K562 (cell line): Measurements from ENCODE around the gene SPATA13. TPM values are rescaled to one million over a fixed set of nuclear protein-coding genes. Genes with fewer than 3 reads are reported as not detected.

Experiments
- ATAC-seq: fragments of 200-7000 bp; cut with Tn5 transposase; 3 replicates; pipeline ENCODE4 v1.9.1; 2020; ENCODE audit warnings: moderate library complexity
- BruUV-seq: library from RNA; stranded (reverse); fragments of 400-500 nt; replicated peaks from 2 replicates; lab custom pipeline; 2021; lab: Mats Ljungman, UMichigan
- CTCF ChIA-PET: fragments of 300-600 bp; formaldehyde crosslinking; extraction: SDS; loops from one replicate; lab custom pipeline; 2021; ENCODE audit warnings: low intra/inter-chr PET ratio; lab: Yijun Ruan, JAX
- POLR2A ChIA-PET: fragments of 300-600, 350-650 bp; sonication (Branson Sonifier 250); formaldehyde crosslinking; extraction: SDS; loops from one replicate; lab custom pipeline; 2021; ENCODE audit warnings: antibody characterized with exemption, inconsistent platforms; lab: Yijun Ruan, JAX
- DNase-seq, 4 experiments: peaks; one replicate each; pipeline versions ENCODE4 v3.0.0 to v3.0.0-alpha.2; 2011 to 2018; ENCODE audit warnings: low spot score in 3 of 4, mixed read lengths in 3 of 4; ENCODE audit errors: extremely low read depth in 1 of 4
- FAIRE-seq: peaks from 2 replicates; lab custom pipeline; 2011; peaks lifted over from hg19 to GRCh38; lab: Jason Lieb, UNC
- H2AFZ ChIP-seq: 2 replicates; pipeline ENCODE4 v1.6.0; 2011; ENCODE audit warnings: low read depth, low read length, control low read depth, inconsistent platforms
- H3K27ac ChIP-seq: fragments of 200-600 bp; 3 replicates; pipeline ENCODE4 v1.8.0; 2011; ENCODE audit warnings: low read depth, mild to moderate bottlenecking, control low read depth, inconsistent platforms, low read length, moderate library complexity, mixed read lengths; ENCODE audit errors: extremely low read depth
- H3K27me3 ChIP-seq, 2 experiments: fragments of 300-600 bp in 1 of 2; 2 replicates in 1 of 2; 3 replicates in 1 of 2; pipeline versions ENCODE4 v1.6.0 to v1.8.0; 2011; ENCODE audit warnings: inconsistent platforms in 2 of 2, low read length in 2 of 2, mild to moderate bottlenecking in 1 of 2, mixed read lengths in 1 of 2, moderate library complexity in 1 of 2; ENCODE audit not compliant: control insufficient read depth in 2 of 2, insufficient read depth in 2 of 2
- H3K36me3 ChIP-seq: fragments of 300-600 bp; 3 replicates; pipeline ENCODE4 v1.8.0; 2011; ENCODE audit warnings: mild to moderate bottlenecking, low read length, inconsistent platforms; ENCODE audit not compliant: control insufficient read depth, insufficient read depth
- H3K4me1 ChIP-seq, 2 experiments: fragments of 200-600 bp in 1 of 2; replicated peaks in 1 of 2; 2 replicates in 1 of 2; 3 replicates in 1 of 2; pipeline versions ENCODE4 v1.5.1 to v1.8.0; 2011; ENCODE audit warnings: inconsistent platforms in 2 of 2, low read length in 2 of 2, mild to moderate bottlenecking in 1 of 2, mixed read lengths in 1 of 2, moderate library complexity in 1 of 2; ENCODE audit not compliant: control insufficient read depth in 2 of 2, insufficient read depth in 2 of 2
- H3K4me2 ChIP-seq: 2 replicates; pipeline ENCODE4 v1.6.1; 2011; ENCODE audit warnings: low read length, control low read depth, inconsistent platforms, mixed read lengths; ENCODE audit not compliant: insufficient read depth
- H3K4me3 ChIP-seq: fragments of 200-600 bp; sonication (generic), shearing (Covaris generic); 2 replicates; pipeline ENCODE4 v1.5.1; 2016; ENCODE audit warnings: control low read depth, inconsistent platforms
- H3K79me2 ChIP-seq: fragments of 200-600 bp; 3 replicates; pipeline ENCODE4 v1.8.0; 2011; ENCODE audit warnings: low read length, inconsistent platforms; ENCODE audit not compliant: control insufficient read depth, insufficient read depth
- H3K9ac ChIP-seq, 2 experiments: 2 replicates each; pipeline versions ENCODE4 v1.6.0 to v1.6.1; 2011; ENCODE audit warnings: low read depth in 2 of 2, low read length in 2 of 2, control low read depth in 1 of 2, inconsistent platforms in 1 of 2, mild to moderate bottlenecking in 1 of 2, mixed read lengths in 1 of 2; ENCODE audit not compliant: insufficient read depth in 1 of 2
- H3K9me1 ChIP-seq: one replicate; pipeline ENCODE4 v1.6.0; 2011; ENCODE audit warnings: inconsistent platforms, mild to moderate bottlenecking, low read length, moderate library complexity; ENCODE audit not compliant: control insufficient read depth, insufficient read depth
- H3K9me3 ChIP-seq: replicated peaks from 2 replicates; pipeline ENCODE4 v1.5.1; 2011; ENCODE audit warnings: low read depth, low read length, inconsistent platforms; ENCODE audit not compliant: control insufficient read depth, insufficient read depth
- H4K20me1 ChIP-seq: replicated peaks from 2 replicates; pipeline ENCODE4 v1.6.1; 2011; ENCODE audit warnings: low read length, inconsistent platforms, mixed read lengths; ENCODE audit not compliant: control insufficient read depth, insufficient read depth
- CTBP1 ChIP-seq: fragments of 450-650 bp; IDR thresholded peaks from 2 replicates; pipeline ENCODE4 v1.6.1; 2016; ENCODE audit warnings: borderline replicate concordance
- GTF3C2 ChIP-seq: IDR thresholded peaks from 3 replicates; pipeline ENCODE4 v1.6.1; 2011; ENCODE audit warnings: borderline replicate concordance, mild to moderate bottlenecking, moderate library complexity; ENCODE audit not compliant: insufficient read length; ENCODE audit errors: extremely low read depth
- ID3 ChIP-seq, 2 experiments: fragments of 250-450 bp in 1 of 2; fragments of 450-650 bp in 1 of 2; sonication (Bioruptor Pico) in 1 of 2; IDR thresholded peaks; 2 replicates each; pipeline versions ENCODE4 v1.6.1 to v1.8.0; 2016 to 2021; ENCODE audit warnings: mild to moderate bottlenecking in 2 of 2, moderate library complexity in 2 of 2, missing compliant biosample characterization in 1 of 2, missing genetic modification characterization in 1 of 2
- MGA ChIP-seq: fragments of 450-650 bp; IDR thresholded peaks from 2 replicates; pipeline ENCODE4 v1.6.1; 2016; ENCODE audit warnings: mild to moderate bottlenecking, moderate library complexity
- NEUROD1 ChIP-seq: fragments of 150-350 bp; IDR thresholded peaks from 2 replicates; pipeline ENCODE4 v1.6.1; 2014; ENCODE audit warnings: borderline replicate concordance, low read length, low read depth; ENCODE audit not compliant: partially characterized antibody
- NFATC3 ChIP-seq: fragments of 450-650 bp; IDR thresholded peaks from 2 replicates; pipeline ENCODE4 v1.6.1; 2017; ENCODE audit warnings: mild to moderate bottlenecking
- ZNF507 ChIP-seq: conservative IDR thresholded peaks from 2 replicates; pipeline ENCODE4 v1.6.1; 2017; ENCODE audit warnings: missing genetic modification characterization, missing compliant biosample characterization
- WGBS: fragments of 100-300 bp; shearing (Covaris generic); methylation state at CpG from one replicate; pipeline ENCODE4 v1.1.6; 2016; ENCODE audit warnings: low coverage, mixed read lengths; ENCODE audit not compliant: insufficient coverage; ENCODE audit errors: missing lambda C conversion rate; 5-methylcytosine and 5-hydroxymethylcytosine counted together
- in situ Hi-C: fragments of 300-500 bp; cut with MboI; formaldehyde crosslinking; loops from 4 replicates; pipeline ENCODE4 v1.15.0; 2018; ENCODE audit warnings: inconsistent platforms, mixed read lengths
- intact Hi-C: fragments of 100-400 bp; cut with micrococcal nuclease; formaldehyde crosslinking; loops from 2 replicates; pipeline ENCODE4 v1.14.2; 2022
- polyA plus RNA-seq, 8 experiments: library from polyadenylated mRNA; depleted of rRNA in 4 of 8; stranded (reverse) in 5 of 8; unstranded in 3 of 8; fragments of >200 nt; fragmentation: Nextera tagmentation in 2 of 8; fragmentation: Illumina TruSeq in 1 of 8; extraction: Ambion mirVana in 2 of 8; extraction: Trizol in 1 of 8; gene quantifications; 2 replicates each; pipeline versions ENCODE4 v1.2.1 to v1.2.3, GENCODE V29; 2011 to 2014; ENCODE audit warnings: inconsistent platforms in 1 of 8, missing spikeins in 1 of 8
- total RNA-seq, 7 experiments: library from RNA; depleted of rRNA in 6 of 7; stranded (reverse); fragments of >200 nt in 6 of 7; fragmentation: Illumina TruSeq in 2 of 7; extraction: Trizol in 2 of 7; gene quantifications; 2 replicates each; pipeline versions ENCODE4 v1.2.1 to v1.2.3, GENCODE V29; 2011 to 2021; ENCODE audit warnings: low replicate concordance in 1 of 7

The SPATA13 gene
- total and polyA plus RNA-seq, 9 of the 15 experiments (the other 6 are each of a cell fraction or from before 2014, with no cell fraction given), result 0.08 to 0.99 (median 0.21) TPM; not detected in 2

- Histone ChIP-seq H3K4me3 (no peak overlapping the region), H2AFZ (no peak overlapping the region), H3K9me3 (no peaks in the 10 kb centered on the region), H3K79me2 (no peaks in the 10 kb centered on the region), H3K4me2 (no peak overlapping the region), H3K9me1 (no peaks in the 10 kb centered on the region), H3K36me3 (no peaks in the 10 kb centered on the region), H3K4me1 (no peaks in the 10 kb centered on the region), H4K20me1 (no peaks in the 10 kb centered on the region), H3K27me3 (peaks cover 0 to 9% of the 10 kb centered on the region in 2 experiments; a peak in 2 of 5 replicates), H3K9ac (no peak overlapping the region), H3K27ac (no peak overlapping the region)
- ATAC-seq (no peak), FAIRE-seq (no peak), DNase-seq (no peak)
- intact Hi-C loops, result no loop called here
- 0% methylated on average over 3 of the region's 3 CpGs for WGBS
- ChIA-PET CTCF (no interaction called here), POLR2A (no interaction called here)
- in situ Hi-C loops, result no loop called here
- BruUV-seq, result no TSS peak
- TF ChIP-seq NEUROD1 (no peak), MGA (no peak), ZNF507 (no peak), ID3 (CRISPR knock-in tag; IDR thresholded peaks at IDR 0.05) (no peak), ID3 (tag; IDR thresholded peaks at IDR 0.05) (no peak), GTF3C2 (no peak), NFATC3 (no peak), CTBP1 (no peak)
These were observed 104.9 kb downstream of the SPATA13 start for GRCh38 chr13:24265453-24265852.
